HG03378 (cell line): ENCODE data around the gene PRRX2.

ENCODE experiments used
- ATAC-seq: cut with Tn5 transposase; IDR thresholded peaks from one replicate; pipeline ENCODE4 v1.9.1; 2021; ENCODE audit warnings: mild to moderate bottlenecking, moderate library complexity; ENCODE audit not compliant: unreplicated experiment

PRRX2 gene

GRCh38 chr9:129665389-129665775 lies at the start of gene PRRX2:
Gene PRRX2, plus strand, starts transcription at chr9:129665647. Its CDS starts 221 bp downstream, at chr9:129665868.
- ATAC-seq: no peak

- ATAC-seq: no peak
Observed at GRCh38 chr9:129617167-129617566, 48.3 kb upstream of the PRRX2 start.

- no peak for ATAC-seq
Observed at GRCh38 chr9:129619787-129620668, 45.4 kb upstream of the PRRX2 start.

- no peak for ATAC-seq
Observed at GRCh38 chr9:129620669-129621295, 44.7 kb upstream of the PRRX2 start, which contains the start of gene C9orf50. Gene C9orf50, minus strand, starts transcription at chr9:129621101. Its CDS starts 527 bp downstream, at chr9:129620574.

GRCh38 chr9:129623331-129623730 lies 42.1 kb upstream of the PRRX2 start:
- ATAC-seq: no peak

GRCh38 chr9:129624168-129624759 lies 41.2 kb upstream of the PRRX2 start:
- ATAC-seq: no peak

- no peak for ATAC-seq
Observed at GRCh38 chr9:129624947-129625346, 40.5 kb upstream of the PRRX2 start.

GRCh38 chr9:129626079-129626624 lies 39.3 kb upstream of the PRRX2 start, which contains the start of gene NTMT1:
Gene NTMT1, plus strand, starts transcription at chr9:129626163. Its CDS starts 6,541 bp downstream, at chr9:129632704.
- peak; percentile 56 for ATAC-seq

- ATAC-seq: peak; percentile 21
Observed at GRCh38 chr9:129626625-129627284, 38.7 kb upstream of the PRRX2 start.

- no peak for ATAC-seq
Observed at GRCh38 chr9:129627556-129628440, 37.6 kb upstream of the PRRX2 start.

GRCh38 chr9:129628709-129629108 lies 36.7 kb upstream of the PRRX2 start:
- ATAC-seq: no peak

- ATAC-seq: no peak
Observed at GRCh38 chr9:129629251-129629820, 36.1 kb upstream of the PRRX2 start.

GRCh38 chr9:129630967-129631673 lies 34.3 kb upstream of the PRRX2 start:
- ATAC-seq: no peak

- ATAC-seq: no peak
Observed at GRCh38 chr9:129631674-129632129, 33.7 kb upstream of the PRRX2 start.

GRCh38 chr9:129632460-129632859 lies 33.0 kb upstream of the PRRX2 start:
- ATAC-seq: no peak

GRCh38 chr9:129633207-129633606 lies 32.2 kb upstream of the PRRX2 start:
- no peak for ATAC-seq

GRCh38 chr9:129633848-129634247 lies 31.6 kb upstream of the PRRX2 start:
- no peak for ATAC-seq
